A549 (cell line): ENCODE results near the gene SH2D2A.

Experiments used
- EP300 ChIP-seq, 2 experiments: fragments of >200 bp; sonication (Bioruptor Twin); formaldehyde crosslinking; IDR thresholded peaks; 2 replicates in 1 of 2; 3 replicates in 1 of 2; pipeline ENCODE4 v1.6.1; 2016 to 2017
- ESRRA ChIP-seq: fragments of 150-350 bp; IDR thresholded peaks from 2 replicates; pipeline ENCODE4 v1.6.1; 2014; ENCODE audit warnings: mild to moderate bottlenecking, low read length, borderline replicate concordance
- POLR2A ChIP-seq: IDR thresholded peaks from 2 replicates; pipeline ENCODE4 v1.6.1; 2012; ENCODE audit warnings: mild to moderate bottlenecking, low read length
- TF ChIP-seq, protein P1 (sequence below): fragments of >200 bp; sonication (Bioruptor Twin); formaldehyde crosslinking; IDR thresholded peaks from 3 replicates; pipeline ENCODE4 v1.5.1; 2016
- TF ChIP-seq, protein P2 (sequence below): fragments of 200-600 bp; sonication (generic); IDR thresholded peaks from 2 replicates; pipeline ENCODE4 v1.6.1; 2016; ENCODE audit warnings: antibody characterized with exemption, mild to moderate bottlenecking, moderate library complexity
- TF ChIP-seq, protein P3 (sequence below): fragments of 450-650 bp; IDR thresholded peaks from 2 replicates; pipeline ENCODE4 v1.6.1; 2014; ENCODE audit warnings: antibody characterized with exemption

DNA sequence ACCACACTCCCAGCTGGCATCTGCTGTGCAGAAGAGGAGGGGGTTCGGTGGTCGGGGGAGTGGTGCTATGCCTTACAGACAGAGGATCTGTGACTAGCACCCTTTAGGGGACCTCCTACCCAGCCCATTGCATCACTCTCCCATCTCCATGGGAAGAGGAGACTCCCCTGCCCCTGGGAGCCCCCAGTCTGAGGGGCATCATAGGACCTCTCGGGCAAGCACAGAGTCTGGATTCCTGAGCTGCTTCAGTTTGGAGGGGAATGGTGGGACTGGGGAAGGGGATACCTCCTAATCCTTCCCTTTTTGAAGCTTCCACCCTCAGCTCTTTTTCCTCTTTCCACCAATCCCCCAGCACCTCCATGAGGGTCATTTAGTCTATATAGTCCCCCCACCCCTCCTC is 40.9 kb upstream of the SH2D2A start:
- TF ChIP-seq ESRRA (no peak), POLR2A (no peak), EP300 (IDR thresholded peaks at IDR 0.05) (no peak)
- TF ChIP-seq, protein P1, sequence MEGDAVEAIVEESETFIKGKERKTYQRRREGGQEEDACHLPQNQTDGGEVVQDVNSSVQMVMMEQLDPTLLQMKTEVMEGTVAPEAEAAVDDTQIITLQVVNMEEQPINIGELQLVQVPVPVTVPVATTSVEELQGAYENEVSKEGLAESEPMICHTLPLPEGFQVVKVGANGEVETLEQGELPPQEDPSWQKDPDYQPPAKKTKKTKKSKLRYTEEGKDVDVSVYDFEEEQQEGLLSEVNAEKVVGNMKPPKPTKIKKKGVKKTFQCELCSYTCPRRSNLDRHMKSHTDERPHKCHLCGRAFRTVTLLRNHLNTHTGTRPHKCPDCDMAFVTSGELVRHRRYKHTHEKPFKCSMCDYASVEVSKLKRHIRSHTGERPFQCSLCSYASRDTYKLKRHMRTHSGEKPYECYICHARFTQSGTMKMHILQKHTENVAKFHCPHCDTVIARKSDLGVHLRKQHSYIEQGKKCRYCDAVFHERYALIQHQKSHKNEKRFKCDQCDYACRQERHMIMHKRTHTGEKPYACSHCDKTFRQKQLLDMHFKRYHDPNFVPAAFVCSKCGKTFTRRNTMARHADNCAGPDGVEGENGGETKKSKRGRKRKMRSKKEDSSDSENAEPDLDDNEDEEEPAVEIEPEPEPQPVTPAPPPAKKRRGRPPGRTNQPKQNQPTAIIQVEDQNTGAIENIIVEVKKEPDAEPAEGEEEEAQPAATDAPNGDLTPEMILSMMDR = no peak
- TF ChIP-seq, protein P2, sequence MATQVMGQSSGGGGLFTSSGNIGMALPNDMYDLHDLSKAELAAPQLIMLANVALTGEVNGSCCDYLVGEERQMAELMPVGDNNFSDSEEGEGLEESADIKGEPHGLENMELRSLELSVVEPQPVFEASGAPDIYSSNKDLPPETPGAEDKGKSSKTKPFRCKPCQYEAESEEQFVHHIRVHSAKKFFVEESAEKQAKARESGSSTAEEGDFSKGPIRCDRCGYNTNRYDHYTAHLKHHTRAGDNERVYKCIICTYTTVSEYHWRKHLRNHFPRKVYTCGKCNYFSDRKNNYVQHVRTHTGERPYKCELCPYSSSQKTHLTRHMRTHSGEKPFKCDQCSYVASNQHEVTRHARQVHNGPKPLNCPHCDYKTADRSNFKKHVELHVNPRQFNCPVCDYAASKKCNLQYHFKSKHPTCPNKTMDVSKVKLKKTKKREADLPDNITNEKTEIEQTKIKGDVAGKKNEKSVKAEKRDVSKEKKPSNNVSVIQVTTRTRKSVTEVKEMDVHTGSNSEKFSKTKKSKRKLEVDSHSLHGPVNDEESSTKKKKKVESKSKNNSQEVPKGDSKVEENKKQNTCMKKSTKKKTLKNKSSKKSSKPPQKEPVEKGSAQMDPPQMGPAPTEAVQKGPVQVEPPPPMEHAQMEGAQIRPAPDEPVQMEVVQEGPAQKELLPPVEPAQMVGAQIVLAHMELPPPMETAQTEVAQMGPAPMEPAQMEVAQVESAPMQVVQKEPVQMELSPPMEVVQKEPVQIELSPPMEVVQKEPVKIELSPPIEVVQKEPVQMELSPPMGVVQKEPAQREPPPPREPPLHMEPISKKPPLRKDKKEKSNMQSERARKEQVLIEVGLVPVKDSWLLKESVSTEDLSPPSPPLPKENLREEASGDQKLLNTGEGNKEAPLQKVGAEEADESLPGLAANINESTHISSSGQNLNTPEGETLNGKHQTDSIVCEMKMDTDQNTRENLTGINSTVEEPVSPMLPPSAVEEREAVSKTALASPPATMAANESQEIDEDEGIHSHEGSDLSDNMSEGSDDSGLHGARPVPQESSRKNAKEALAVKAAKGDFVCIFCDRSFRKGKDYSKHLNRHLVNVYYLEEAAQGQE = no peak
- TF ChIP-seq, protein P3, sequence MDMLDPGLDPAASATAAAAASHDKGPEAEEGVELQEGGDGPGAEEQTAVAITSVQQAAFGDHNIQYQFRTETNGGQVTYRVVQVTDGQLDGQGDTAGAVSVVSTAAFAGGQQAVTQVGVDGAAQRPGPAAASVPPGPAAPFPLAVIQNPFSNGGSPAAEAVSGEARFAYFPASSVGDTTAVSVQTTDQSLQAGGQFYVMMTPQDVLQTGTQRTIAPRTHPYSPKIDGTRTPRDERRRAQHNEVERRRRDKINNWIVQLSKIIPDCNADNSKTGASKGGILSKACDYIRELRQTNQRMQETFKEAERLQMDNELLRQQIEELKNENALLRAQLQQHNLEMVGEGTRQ = no peak
